ENCODE data around the gene UFM1.

Gene UFM1

GRCh38 chr13:38394777-38395496 is 45.3 kb downstream of the UFM1 start:
- DNase-seq (ENCODE audit: low read depth) = peak; percentile 84
- no peak for TF ChIP-seq CTCF (IDR thresholded peaks at IDR 0.05; ENCODE audit: insufficient read depth, low read depth, low read length, missing control alignments)
- no peak overlapping the region for H3K4me3 ChIP-seq (ENCODE audit: low read length)

- H3K4me3 ChIP-seq (ENCODE audit: low read length) = no peak overlapping the region
- no peak for TF ChIP-seq CTCF (IDR thresholded peaks at IDR 0.05; ENCODE audit: insufficient read depth, low read depth, low read length, missing control alignments)
- peak; percentile 93 for DNase-seq (ENCODE audit: low read depth)
These were observed 45.8 kb downstream of the UFM1 start for GRCh38 chr13:38395497-38395788.

GRCh38 chr13:38398711-38399493 is 49.3 kb downstream of the UFM1 start:
- no peak overlapping the region for H3K4me3 ChIP-seq (ENCODE audit: low read length)
- DNase-seq (ENCODE audit: low read depth) = peak; percentile 50
- no peak for TF ChIP-seq CTCF (IDR thresholded peaks at IDR 0.05; ENCODE audit: insufficient read depth, low read depth, low read length, missing control alignments)

GRCh38 chr13:38399535-38399934 is 49.9 kb downstream of the UFM1 start:
- no peak for TF ChIP-seq CTCF (IDR thresholded peaks at IDR 0.05; ENCODE audit: insufficient read depth, low read depth, low read length, missing control alignments)
- no peak for DNase-seq (ENCODE audit: low read depth)
- H3K4me3 ChIP-seq (ENCODE audit: low read length) = no peak overlapping the region

DNA sequence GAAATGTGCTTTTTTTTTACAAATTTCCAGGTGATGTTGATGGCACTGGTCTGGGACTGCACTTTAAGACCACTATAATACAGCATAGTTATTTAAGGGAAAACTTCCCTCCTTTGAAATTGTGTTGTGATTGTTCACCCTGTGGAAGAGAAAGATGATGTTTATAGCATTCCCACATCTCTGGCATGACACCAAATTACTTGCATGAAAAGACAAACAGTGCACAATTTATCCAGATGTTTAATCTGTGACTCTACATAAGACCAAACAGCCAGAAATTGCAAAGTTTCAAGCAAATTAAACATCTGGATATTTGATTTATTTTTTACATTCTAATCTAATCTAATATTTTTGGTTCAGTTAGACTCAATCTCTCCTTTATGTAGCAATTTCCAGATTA is 51.6 kb downstream of the UFM1 start:
- no peak for DNase-seq (ENCODE audit: low read depth)
- TF ChIP-seq CTCF (IDR thresholded peaks at IDR 0.05; ENCODE audit: insufficient read depth, low read depth, low read length, missing control alignments) = no peak
- no peak overlapping the region for H3K4me3 ChIP-seq (ENCODE audit: low read length)

GRCh38 chr13:38405216-38405615 is 55.6 kb downstream of the UFM1 start:
- no peak for DNase-seq (ENCODE audit: low read depth)
- H3K4me3 ChIP-seq (ENCODE audit: low read length) = no peak overlapping the region

More at GRCh38 chr13:38405216-38405615, 55.6 kb downstream of the UFM1 start:
- TF ChIP-seq CTCF (IDR thresholded peaks at IDR 0.05; ENCODE audit: insufficient read depth, low read depth, low read length, missing control alignments) = no peak
